Cardiac fibroblast (primary cell): ENCODE results near the gene BST2.
A peak's percentile ranks its signal among the peaks of the same experiment; 100 is the strongest.

Experiments used
- DNase-seq, 2 donors: peaks; one replicate each; pipeline versions ENCODE4 v3.0.0 to v3.0.0-alpha.2; 2010; ENCODE audit warnings: low read depth in 2 of 2
- H3K4me3 ChIP-seq, 2 donors: replicated peaks in 1 of 2; 1 replicate in 1 of 2; 2 replicates in 1 of 2; pipeline ENCODE4 v1.5.1; 2011; ENCODE audit warnings: low read depth in 2 of 2, low read length in 2 of 2, mild to moderate bottlenecking in 2 of 2, moderate library complexity in 1 of 2
- CTCF ChIP-seq: IDR thresholded peaks from one replicate; pipeline ENCODE4 v1.5.1; 2011; ENCODE audit warnings: low read depth, mild to moderate bottlenecking, low read length, inconsistent platforms

Gene BST2

GRCh38 chr19:17445526-17446165 lies 40.2 kb upstream of the BST2 start:
- DNase-seq = no peak
- no peak for TF ChIP-seq CTCF
- H3K4me3 ChIP-seq = no peak overlapping the region

- DNase-seq = peak; percentile 47 to 56
- TF ChIP-seq CTCF = peak; percentile 58
- H3K4me3 ChIP-seq = no peak overlapping the region
Observed at GRCh38 chr19:17441241-17442021, 36.0 kb upstream of the BST2 start.

- TF ChIP-seq CTCF = no peak
- DNase-seq = no peak
- H3K4me3 ChIP-seq = no peak overlapping the region
Observed at GRCh38 chr19:17436874-17437267, 31.4 kb upstream of the BST2 start.

- DNase-seq = no peak
- H3K4me3 ChIP-seq = no peak overlapping the region
- TF ChIP-seq CTCF = no peak
Observed at GRCh38 chr19:17436094-17436873, 30.9 kb upstream of the BST2 start.

GRCh38 chr19:17435218-17435617 lies 29.8 kb upstream of the BST2 start:
- no peak overlapping the region for H3K4me3 ChIP-seq
- no peak for TF ChIP-seq CTCF
- DNase-seq = no peak

GRCh38 chr19:17431417-17431816 lies 26.0 kb upstream of the BST2 start:
- no peak for TF ChIP-seq CTCF
- no peak overlapping the region for H3K4me3 ChIP-seq
- DNase-seq = no peak
